GM12891 (cell line): ENCODE measurements around the gene ZNF469.

ENCODE experiments used
- PAX5 ChIP-seq: IDR thresholded peaks from 2 replicates; pipeline ENCODE4 v1.6.1; 2011; ENCODE audit warnings: low read length, moderate library complexity, mild to moderate bottlenecking; ENCODE audit not compliant: insufficient read depth, severe bottlenecking
- POLR2A ChIP-seq: IDR thresholded peaks from 2 replicates; pipeline ENCODE4 v1.6.1; 2011; ENCODE audit warnings: low read depth, low read length, control low read depth
- POLR2AphosphoS5 ChIP-seq: IDR thresholded peaks from 2 replicates; pipeline ENCODE4 v1.6.1; 2011; ENCODE audit warnings: low read depth, low read length, control low read depth
- SPI1 ChIP-seq: IDR thresholded peaks from 2 replicates; pipeline ENCODE4 v1.6.1; 2011; ENCODE audit warnings: low read depth, low read length, control low read depth
- TAF1 ChIP-seq: IDR thresholded peaks from 2 replicates; pipeline ENCODE4 v1.6.1; 2011; ENCODE audit warnings: low read depth, low read length, control low read depth

- TF ChIP-seq POLR2AphosphoS5 (no peak), POLR2A (no peak), TAF1 (no peak), SPI1 (no peak), PAX5 (no peak)
Observed at GRCh38 chr16:88431651-88432050, 48.9 kb downstream of the ZNF469 start.
